Liver (tissue), 9 donors: ENCODE results near the gene MYO9A. TPM values are rescaled to one million over a fixed set of nuclear protein-coding genes. Genes with fewer than 3 reads are reported as not detected.
"Not testable (repeated sequence)": the region's sequence is repeated elsewhere in the genome, so short reads cannot be mapped to it uniquely, and the experiment has no call there.

Experiments used
- DNase-seq: peaks from one replicate; pipeline ENCODE4 v3.0.0-alpha.2; 2017; ENCODE audit warnings: low spot score
- H3K27ac ChIP-seq, 2 donors: one replicate each; pipeline ENCODE4 v1.7.0; 2013; ENCODE audit warnings: inconsistent platforms in 2 of 2, low read length in 2 of 2, control low read depth in 1 of 2, low read depth in 1 of 2, mild to moderate bottlenecking in 1 of 2
- H3K27me3 ChIP-seq, 4 donors: one replicate each; pipeline versions ENCODE4 v1.6.1 to v1.7.0; 2013; ENCODE audit warnings: low read length in 3 of 4, inconsistent platforms in 1 of 4, mild to moderate bottlenecking in 1 of 4, moderate library complexity in 1 of 4; ENCODE audit not compliant: control insufficient read depth in 4 of 4, insufficient read depth in 4 of 4
- H3K36me3 ChIP-seq, 4 donors: one replicate each; pipeline versions ENCODE4 v1.6.1 to v1.7.0; 2013; ENCODE audit warnings: low read length in 3 of 4, mild to moderate bottlenecking in 3 of 4, low read depth in 1 of 4, moderate library complexity in 1 of 4; ENCODE audit not compliant: control insufficient read depth in 4 of 4, insufficient read depth in 3 of 4
- H3K4me1 ChIP-seq, 4 donors: one replicate each; pipeline versions ENCODE4 v1.6.1 to v1.7.0; 2013; ENCODE audit warnings: low read length in 3 of 4, mild to moderate bottlenecking in 3 of 4, moderate library complexity in 1 of 4; ENCODE audit not compliant: control insufficient read depth in 4 of 4, insufficient read depth in 4 of 4
- H3K4me3 ChIP-seq, 3 donors: one replicate each; pipeline versions ENCODE4 v1.6.1 to v1.7.0; 2013; ENCODE audit warnings: low read length in 3 of 3, control low read depth in 1 of 3, low read depth in 1 of 3, mild to moderate bottlenecking in 1 of 3
- H3K9ac ChIP-seq, 2 donors: one replicate each; pipeline ENCODE4 v1.7.0; 2013; ENCODE audit warnings: low read length in 2 of 2, mild to moderate bottlenecking in 2 of 2, moderate library complexity in 2 of 2, control low read depth in 1 of 2, low read depth in 1 of 2
- H3K9me3 ChIP-seq, 4 donors: one replicate each; pipeline versions ENCODE4 v1.6.1 to v1.7.0; 2013; ENCODE audit warnings: low read length in 3 of 4; ENCODE audit not compliant: control insufficient read depth in 4 of 4
- EGR1 ChIP-seq, 2 donors: IDR thresholded peaks; 2 replicates each; pipeline ENCODE4 v1.6.1; 2016 to 2018; ENCODE audit warnings: antibody characterized with exemption in 2 of 2, low read depth in 2 of 2
- FOXA1 ChIP-seq: IDR thresholded peaks from 2 replicates; pipeline ENCODE4 v1.6.1; 2016; ENCODE audit warnings: antibody characterized with exemption
- HNF4A ChIP-seq, 2 donors: conservative IDR thresholded peaks; 2 replicates each; pipeline ENCODE4 v1.6.1; 2016; ENCODE audit warnings: antibody characterized with exemption in 2 of 2, mild to moderate bottlenecking in 2 of 2
- HNF4G ChIP-seq: IDR thresholded peaks from 2 replicates; pipeline ENCODE4 v1.6.1; 2016; ENCODE audit warnings: antibody characterized with exemption
- JUND ChIP-seq, 2 donors: IDR thresholded peaks; 2 replicates each; pipeline ENCODE4 v1.6.1; 2016; ENCODE audit warnings: antibody characterized with exemption in 2 of 2
- SP1 ChIP-seq: IDR thresholded peaks from 2 replicates; pipeline ENCODE4 v1.6.1; 2018; ENCODE audit warnings: antibody characterized with exemption, mild to moderate bottlenecking
- TAF1 ChIP-seq: conservative IDR thresholded peaks from 2 replicates; pipeline ENCODE4 v1.6.1; 2016; ENCODE audit warnings: antibody characterized with exemption, mild to moderate bottlenecking
- YY1 ChIP-seq: IDR thresholded peaks from 2 replicates; pipeline ENCODE4 v1.6.1; 2016; ENCODE audit warnings: antibody characterized with exemption, mild to moderate bottlenecking
- WGBS: extraction: QIAGEN DNeasy Blood & Tissue Kit; methylation state at CpG from one replicate; pipeline ENCODE4 v1.1.7; 2013; 5-methylcytosine and 5-hydroxymethylcytosine counted together
- polyA plus RNA-seq, 2 donors: library from polyadenylated mRNA; stranded (reverse) in 1 of 2; unstranded in 1 of 2; fragments of 200-250 nt in 1 of 2; fragments of >200 nt in 1 of 2; fragmentation: Nextera tagmentation in 1 of 2; extraction: Ambion mirVana in 1 of 2; gene quantifications; one replicate each; pipeline versions ENCODE4 v1.2.1 to v1.2.3, GENCODE V29; 2013 to 2015
- total RNA-seq, 2 donors: library from RNA; depleted of rRNA; stranded (reverse); fragments of >200 nt; gene quantifications; one replicate each; pipeline ENCODE4 v1.2.3, GENCODE V29; 2014
- TF ChIP-seq, protein P1 (sequence below): IDR thresholded peaks from 2 replicates; pipeline ENCODE4 v1.6.1; 2016; ENCODE audit warnings: antibody characterized with exemption, mild to moderate bottlenecking
- TF ChIP-seq, protein P2 (sequence below): IDR thresholded peaks from 2 replicates; pipeline ENCODE4 v1.6.1; 2016; ENCODE audit warnings: antibody characterized with exemption
- TF ChIP-seq, protein P3 (sequence below): IDR thresholded peaks from 2 replicates; pipeline ENCODE4 v1.6.1; 2016; ENCODE audit warnings: antibody characterized with exemption
- TF ChIP-seq, protein P4 (sequence below): IDR thresholded peaks from 2 replicates; pipeline ENCODE4 v1.6.1; 2016; ENCODE audit warnings: antibody characterized with exemption
- donor health status: healthy.
- donor health status: healthy.
- donor health status: healthy.
- donor health status: healthy.
- donor health status: healthy.

The MYO9A gene
- total and polyA plus RNA-seq, 4 donors, result 1.4 to 14.9 (median 8.4) TPM

DNA sequence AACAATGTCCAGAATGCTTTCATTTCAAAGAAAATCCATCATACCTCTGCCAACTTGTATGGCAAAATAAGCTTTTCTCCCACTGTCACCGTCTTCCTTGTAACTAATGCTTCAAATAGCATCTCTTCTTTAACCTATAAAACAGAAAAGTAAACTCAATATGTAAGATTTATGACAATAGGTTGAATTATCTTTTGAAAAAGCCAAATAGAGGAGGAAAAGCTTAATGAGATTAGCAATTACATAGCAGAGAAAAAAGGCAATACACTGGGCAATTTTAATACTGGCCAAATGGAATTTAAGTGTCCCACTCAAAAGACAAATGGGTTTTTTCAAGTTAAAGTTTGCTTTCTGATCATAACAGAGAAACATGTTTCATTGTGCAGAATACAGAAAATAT lies 118.1 kb downstream of the MYO9A start (continued):
- TF ChIP-seq, protein P1, sequence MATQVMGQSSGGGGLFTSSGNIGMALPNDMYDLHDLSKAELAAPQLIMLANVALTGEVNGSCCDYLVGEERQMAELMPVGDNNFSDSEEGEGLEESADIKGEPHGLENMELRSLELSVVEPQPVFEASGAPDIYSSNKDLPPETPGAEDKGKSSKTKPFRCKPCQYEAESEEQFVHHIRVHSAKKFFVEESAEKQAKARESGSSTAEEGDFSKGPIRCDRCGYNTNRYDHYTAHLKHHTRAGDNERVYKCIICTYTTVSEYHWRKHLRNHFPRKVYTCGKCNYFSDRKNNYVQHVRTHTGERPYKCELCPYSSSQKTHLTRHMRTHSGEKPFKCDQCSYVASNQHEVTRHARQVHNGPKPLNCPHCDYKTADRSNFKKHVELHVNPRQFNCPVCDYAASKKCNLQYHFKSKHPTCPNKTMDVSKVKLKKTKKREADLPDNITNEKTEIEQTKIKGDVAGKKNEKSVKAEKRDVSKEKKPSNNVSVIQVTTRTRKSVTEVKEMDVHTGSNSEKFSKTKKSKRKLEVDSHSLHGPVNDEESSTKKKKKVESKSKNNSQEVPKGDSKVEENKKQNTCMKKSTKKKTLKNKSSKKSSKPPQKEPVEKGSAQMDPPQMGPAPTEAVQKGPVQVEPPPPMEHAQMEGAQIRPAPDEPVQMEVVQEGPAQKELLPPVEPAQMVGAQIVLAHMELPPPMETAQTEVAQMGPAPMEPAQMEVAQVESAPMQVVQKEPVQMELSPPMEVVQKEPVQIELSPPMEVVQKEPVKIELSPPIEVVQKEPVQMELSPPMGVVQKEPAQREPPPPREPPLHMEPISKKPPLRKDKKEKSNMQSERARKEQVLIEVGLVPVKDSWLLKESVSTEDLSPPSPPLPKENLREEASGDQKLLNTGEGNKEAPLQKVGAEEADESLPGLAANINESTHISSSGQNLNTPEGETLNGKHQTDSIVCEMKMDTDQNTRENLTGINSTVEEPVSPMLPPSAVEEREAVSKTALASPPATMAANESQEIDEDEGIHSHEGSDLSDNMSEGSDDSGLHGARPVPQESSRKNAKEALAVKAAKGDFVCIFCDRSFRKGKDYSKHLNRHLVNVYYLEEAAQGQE, result no peak
- TF ChIP-seq YY1 (no peak), SP1 (no peak), HNF4A (conservative IDR thresholded peaks at IDR 0.05) (no peak)

DNA sequence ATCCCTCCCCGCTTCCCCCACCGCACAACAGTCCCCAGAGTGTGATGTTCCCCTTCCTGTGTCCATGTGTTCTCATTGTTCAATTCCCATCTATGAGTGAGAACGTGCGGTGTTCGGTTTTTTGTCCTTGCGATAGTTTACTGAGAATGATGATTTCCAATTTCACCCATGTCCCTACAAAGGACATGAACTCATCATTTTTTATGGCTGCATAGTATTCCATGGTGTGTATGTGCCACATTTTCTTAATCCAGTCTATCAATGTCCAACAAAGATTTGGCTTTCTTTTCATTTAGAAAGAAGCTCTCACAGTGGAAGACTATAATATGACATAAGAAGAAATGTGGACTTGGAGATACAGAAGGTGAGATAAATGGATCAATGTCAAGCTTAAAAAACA lies 119.2 kb downstream of the MYO9A start:
- WGBS, result 94% methylated on average over 5 of the region's 6 CpGs

DNA sequence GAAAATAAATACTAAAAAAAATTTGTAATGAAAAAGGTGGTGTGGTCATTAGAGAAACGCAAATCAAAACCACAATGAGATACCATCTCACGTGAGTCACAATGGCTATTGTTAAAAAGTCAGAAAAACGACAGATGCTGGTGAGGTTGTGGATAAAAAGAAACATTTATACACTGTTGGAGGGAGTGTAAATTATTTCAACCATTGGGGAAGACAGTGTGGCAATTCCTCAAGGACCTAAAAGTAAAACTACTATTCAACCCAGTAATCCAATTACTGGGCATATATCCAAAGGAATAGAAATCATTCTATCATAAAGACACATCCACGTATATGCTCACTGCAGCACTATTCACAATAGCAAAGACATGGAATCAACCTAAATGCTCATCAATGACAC lies 120.3 kb downstream of the MYO9A start:
- DNase-seq, result no peak
- Histone ChIP-seq H3K4me3 (no peak overlapping the region), H3K27ac (no peak overlapping the region), H3K9ac (no peak overlapping the region), H3K4me1 (no peaks in the 10 kb centered on the region), H3K9me3 (no peaks in the 10 kb centered on the region), H3K36me3 (peaks cover 0 to 2% (median 0%) of the 10 kb centered on the region in 4 donors), H3K27me3 (no peaks in the 10 kb centered on the region)
- 89% methylated on average over 4 of the region's 4 CpGs for WGBS
- TF ChIP-seq YY1 (no peak), HNF4G (no peak), JUND (IDR thresholded peaks at IDR 0.05) (no peak), TAF1 (no peak), FOXA1 (no peak), HNF4A (conservative IDR thresholded peaks at IDR 0.05) (no peak), EGR1 (IDR thresholded peaks at IDR 0.05; ENCODE audit: low read depth in 2 of 2) (no peak)
- TF ChIP-seq, protein P2, sequence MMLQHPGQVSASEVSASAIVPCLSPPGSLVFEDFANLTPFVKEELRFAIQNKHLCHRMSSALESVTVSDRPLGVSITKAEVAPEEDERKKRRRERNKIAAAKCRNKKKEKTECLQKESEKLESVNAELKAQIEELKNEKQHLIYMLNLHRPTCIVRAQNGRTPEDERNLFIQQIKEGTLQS, result no peak
- TF ChIP-seq, protein P3, sequence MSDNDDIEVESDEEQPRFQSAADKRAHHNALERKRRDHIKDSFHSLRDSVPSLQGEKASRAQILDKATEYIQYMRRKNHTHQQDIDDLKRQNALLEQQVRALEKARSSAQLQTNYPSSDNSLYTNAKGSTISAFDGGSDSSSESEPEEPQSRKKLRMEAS, result no peak
- TF ChIP-seq, protein P1, result no peak
- TF ChIP-seq, protein P4, sequence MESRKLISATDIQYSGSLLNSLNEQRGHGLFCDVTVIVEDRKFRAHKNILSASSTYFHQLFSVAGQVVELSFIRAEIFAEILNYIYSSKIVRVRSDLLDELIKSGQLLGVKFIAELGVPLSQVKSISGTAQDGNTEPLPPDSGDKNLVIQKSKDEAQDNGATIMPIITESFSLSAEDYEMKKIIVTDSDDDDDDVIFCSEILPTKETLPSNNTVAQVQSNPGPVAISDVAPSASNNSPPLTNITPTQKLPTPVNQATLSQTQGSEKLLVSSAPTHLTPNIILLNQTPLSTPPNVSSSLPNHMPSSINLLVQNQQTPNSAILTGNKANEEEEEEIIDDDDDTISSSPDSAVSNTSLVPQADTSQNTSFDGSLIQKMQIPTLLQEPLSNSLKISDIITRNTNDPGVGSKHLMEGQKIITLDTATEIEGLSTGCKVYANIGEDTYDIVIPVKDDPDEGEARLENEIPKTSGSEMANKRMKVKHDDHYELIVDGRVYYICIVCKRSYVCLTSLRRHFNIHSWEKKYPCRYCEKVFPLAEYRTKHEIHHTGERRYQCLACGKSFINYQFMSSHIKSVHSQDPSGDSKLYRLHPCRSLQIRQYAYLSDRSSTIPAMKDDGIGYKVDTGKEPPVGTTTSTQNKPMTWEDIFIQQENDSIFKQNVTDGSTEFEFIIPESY, result no peak

More for the DNA sequence above, 119.2 kb downstream of the MYO9A start:
- not testable (repeated sequence) for DNase-seq, H3K9me3 ChIP-seq, H3K4me1 ChIP-seq, H3K36me3 ChIP-seq, H3K27ac ChIP-seq, H3K9ac ChIP-seq, H3K27me3 ChIP-seq, H3K4me3 ChIP-seq
